HepG2 (cell line): ENCODE results near the gene ACSS1. TPM values are rescaled to one million over a fixed set of nuclear protein-coding genes. Genes with fewer than 3 reads are reported as not detected.

Experiments
- ATF2 ChIP-seq: sonication (generic); formaldehyde crosslinking; IDR thresholded peaks from 2 replicates; pipeline ENCODE4 v1.4.0; 2020; ENCODE audit warnings: missing genetic modification reagents
- ATM ChIP-seq: fragments of 450-650 bp; IDR thresholded peaks from 2 replicates; pipeline ENCODE4 v1.7.1; 2017; ENCODE audit warnings: mild to moderate bottlenecking, borderline replicate concordance
- CBX2 ChIP-seq, 2 experiments: fragments of 200-600 bp in 1 of 2; sonication (generic); formaldehyde crosslinking in 1 of 2; IDR thresholded peaks; 2 replicates each; pipeline versions ENCODE4 v1.7.0 to v1.8.1; 2018 to 2022; ENCODE audit warnings: low read depth in 2 of 2, low read length in 1 of 2, mild to moderate bottlenecking in 1 of 2, missing genetic modification reagents in 1 of 2
- CEBPG ChIP-seq: IDR thresholded peaks from 2 replicates; pipeline ENCODE4 v1.6.1; 2016
- CENPX ChIP-seq: sonication (generic); formaldehyde crosslinking; IDR thresholded peaks from 2 replicates; pipeline ENCODE4 v1.9.0; 2021; ENCODE audit warnings: mild to moderate bottlenecking, missing genetic modification reagents, moderate library complexity
- CREB3 ChIP-seq: sonication (generic); formaldehyde crosslinking; IDR thresholded peaks from 2 replicates; pipeline ENCODE4 v1.5.0; 2020; ENCODE audit warnings: missing genetic modification reagents
- FOSL2 ChIP-seq: sonication (generic); formaldehyde crosslinking; IDR thresholded peaks from 2 replicates; pipeline ENCODE4 v1.4.0; 2020; ENCODE audit warnings: missing genetic modification reagents
- LRRFIP1 ChIP-seq: sonication (generic); formaldehyde crosslinking; conservative IDR thresholded peaks from 2 replicates; pipeline ENCODE4 v1.4.0; 2020; ENCODE audit warnings: missing genetic modification reagents
- MXD4 ChIP-seq: IDR thresholded peaks from 2 replicates; pipeline ENCODE4 v1.6.1; 2016; ENCODE audit warnings: mild to moderate bottlenecking, missing biosample characterization, missing genetic modification reagents
- NCOA2 ChIP-seq: sonication (generic); formaldehyde crosslinking; IDR thresholded peaks from 2 replicates; pipeline ENCODE4 v1.8.0; 2022; ENCODE audit warnings: inconsistent platforms
- PITX1 ChIP-seq: sonication (generic); formaldehyde crosslinking; IDR thresholded peaks from 2 replicates; pipeline ENCODE4 v1.5.1; 2020; ENCODE audit warnings: mild to moderate bottlenecking, missing genetic modification reagents
- PRDM4 ChIP-seq: sonication (generic); formaldehyde crosslinking; IDR thresholded peaks from 2 replicates; pipeline ENCODE4 v1.9.0; 2021; ENCODE audit warnings: missing genetic modification reagents, borderline replicate concordance
- PREB ChIP-seq: sonication (generic); formaldehyde crosslinking; IDR thresholded peaks from 2 replicates; pipeline ENCODE4 v1.4.0; 2020; ENCODE audit warnings: missing genetic modification reagents
- RBM22 ChIP-seq: fragments of 200-400 bp; formaldehyde crosslinking; optimal IDR thresholded peaks from 2 replicates; pipeline ENCODE3; 2017; ENCODE audit warnings: mild to moderate bottlenecking, low read length, moderate library complexity
- TBX2 ChIP-seq: sonication (generic); formaldehyde crosslinking; IDR thresholded peaks from 2 replicates; pipeline ENCODE4 v1.5.0; 2020; ENCODE audit warnings: missing genetic modification reagents, mild to moderate bottlenecking, borderline replicate concordance
- TERF1 ChIP-seq: sonication (generic); formaldehyde crosslinking; IDR thresholded peaks from 2 replicates; pipeline ENCODE4 v1.8.0; 2022; ENCODE audit warnings: mild to moderate bottlenecking, missing genetic modification reagents, moderate library complexity
- ZBTB42 ChIP-seq: sonication (generic); formaldehyde crosslinking; IDR thresholded peaks from 2 replicates; pipeline ENCODE4 v1.5.0; 2020; ENCODE audit warnings: mild to moderate bottlenecking, missing genetic modification reagents
- ZNF879 ChIP-seq: sonication (generic); formaldehyde crosslinking; IDR thresholded peaks from 2 replicates; pipeline ENCODE4 v1.8.1; 2023; ENCODE audit warnings: missing genetic modification reagents
- ZSCAN20 ChIP-seq: sonication (generic); formaldehyde crosslinking; IDR thresholded peaks from 2 replicates; pipeline ENCODE4 v1.4.0; 2020; ENCODE audit warnings: missing genetic modification reagents, mild to moderate bottlenecking, borderline replicate concordance
- polyA plus RNA-seq, 8 experiments: library from polyadenylated mRNA; depleted of rRNA in 3 of 8; stranded (reverse) in 7 of 8; unstranded in 1 of 8; fragments of >200 nt; fragmentation: Illumina TruSeq in 4 of 8; extraction: Trizol in 4 of 8; gene quantifications; 2 replicates each; pipeline versions ENCODE4 v1.2.1 to v1.2.3, GENCODE V29; 2011 to 2016; ENCODE audit warnings: low read depth in 4 of 8, missing spikeins in 1 of 8, mixed read lengths in 1 of 8; ENCODE audit not compliant: insufficient read depth in 1 of 8
- total RNA-seq, 5 experiments: library from RNA; depleted of rRNA; stranded (reverse); fragments of >200 nt; fragmentation: Illumina TruSeq; extraction: Trizol; gene quantifications; 2 replicates each; pipeline ENCODE4 v1.2.3, GENCODE V29; 2016; ENCODE audit warnings: low read depth in 1 of 5

ACSS1 gene
- total and polyA plus RNA-seq, 2 of the 13 experiments (the other 11 are each of a cell fraction or from before 2014, with no cell fraction given), result 15.2 to 41.6 TPM

- TF ChIP-seq CENPX (CRISPR knock-in tag), result no peak
- TF ChIP-seq NCOA2 (CRISPR knock-in tag), result no peak
- TF ChIP-seq ZNF879 (CRISPR knock-in tag), result no peak
- TF ChIP-seq PREB (CRISPR knock-in tag), result no peak
- no peak for TF ChIP-seq TERF1 (CRISPR knock-in tag)
- no peak for TF ChIP-seq RBM22
- TF ChIP-seq CEBPG (CRISPR knock-in tag), result 0 out of 2 replicates have a peak, but pooled peaks have one; percentile 17
- TF ChIP-seq LRRFIP1, result no peak
- TF ChIP-seq CREB3 (CRISPR knock-in tag), result no peak
- no peak for TF ChIP-seq ATM
- TF ChIP-seq CBX2 (IDR thresholded peaks at IDR 0.05; ENCODE audit: low read depth, low read length), result no peak
- TF ChIP-seq CBX2 (CRISPR knock-in tag; IDR thresholded peaks at IDR 0.05; ENCODE audit: low read depth), result peak; percentile 71; the same call in 1 of the 2 replicates
- TF ChIP-seq ATF2 (CRISPR knock-in tag), result 0 out of 2 replicates have a peak, but pooled peaks have one; percentile 25
- TF ChIP-seq FOSL2 (CRISPR knock-in tag), result 0 out of 2 replicates have a peak, but pooled peaks have one; percentile 9
- 0 out of 2 replicates have a peak, but pooled peaks have one; percentile 22 for TF ChIP-seq MXD4
- no peak; the same call in 1 of the 2 replicates for TF ChIP-seq PITX1 (CRISPR knock-in tag)
- TF ChIP-seq ZBTB42 (CRISPR knock-in tag), result no peak
- no peak for TF ChIP-seq ZSCAN20 (CRISPR knock-in tag)
- TF ChIP-seq PRDM4 (CRISPR knock-in tag), result no peak
- no peak for TF ChIP-seq TBX2 (CRISPR knock-in tag)
These were observed 7.8 kb upstream of the ACSS1 start (continued) for GRCh38 chr20:25065625-25066338.
